ENCODE measurements around the gene ZNF256. TPM values are rescaled to one million over a fixed set of nuclear protein-coding genes. Genes with fewer than 3 reads are reported as not detected.

The ZNF256 gene
- 11.3 and 12.6 TPM in 2 replicates for total RNA-seq
- long read RNA-seq, transcript ZNF256-202 (2 exons, 1,958 nt) = minor isoform, 10 of 29 reads
- long read RNA-seq, transcript ZNF256-201 (3 exons, 2,172 nt) = major isoform, 18 of 29 reads
- long read RNA-seq, partial matches to known transcripts = 0 of 29 reads
- long read RNA-seq, other reads (novel, unspliced or antisense) = 1 of 29 reads

- Mint-ChIP-seq H3K27me3 (ENCODE audit: low read depth) (peaks cover 3% of the 10 kb centered on the region), H3K4me1 (peaks cover 21% of the 10 kb centered on the region), H3K4me3 (peak within 1 kb of the TSS; percentile 99), H3K9me3 (peaks cover 39% of the 10 kb centered on the region), H3K27ac (ENCODE audit: unreplicated experiment) (peak within 1 kb of the TSS; percentile 97), H3K36me3 (ENCODE audit: low read depth) (peaks cover 52% of the 10 kb centered on the region)
- peak; percentile 97 for DNase-seq (ENCODE audit: low read depth, low spot score)
- TF ChIP-seq CTCF (conservative IDR thresholded peaks at IDR 0.05) = peak; percentile 77
These were observed at the start of gene ZNF256 for GRCh38 chr19:57947419-57948134. TSS of gene ZNF256 (minus strand) at chr19:57947706. CDS start at chr19:57947474, 232 bp downstream.

GRCh38 chr19:57992841-57993240 lies 45.3 kb upstream of the ZNF256 start:
- peaks cover 29% of the 10 kb centered on the region for H3K9me3 Mint-ChIP-seq
- H3K27me3 Mint-ChIP-seq (ENCODE audit: low read depth) = peaks cover 4% of the 10 kb centered on the region
- no peak for DNase-seq (ENCODE audit: low read depth, low spot score)
- no peaks in the 10 kb centered on the region for H3K4me1 Mint-ChIP-seq
- no peak for TF ChIP-seq CTCF (conservative IDR thresholded peaks at IDR 0.05)
- H3K4me3 Mint-ChIP-seq = peak overlapping the region; percentile 27
- peaks cover 87% of the 10 kb centered on the region for H3K36me3 Mint-ChIP-seq (ENCODE audit: low read depth)
- H3K27ac Mint-ChIP-seq (ENCODE audit: unreplicated experiment) = no peak overlapping the region

- DNase-seq (ENCODE audit: low read depth, low spot score) = no peak
- no peak for TF ChIP-seq CTCF (conservative IDR thresholded peaks at IDR 0.05)
- Mint-ChIP-seq H3K9me3 (peaks cover 54% of the 10 kb centered on the region), H3K4me1 (no peaks in the 10 kb centered on the region), H3K27me3 (ENCODE audit: low read depth) (peaks cover 5% of the 10 kb centered on the region), H3K4me3 (peak overlapping the region; percentile 8), H3K36me3 (ENCODE audit: low read depth) (peaks cover 97% of the 10 kb centered on the region), H3K27ac (ENCODE audit: unreplicated experiment) (no peak overlapping the region)
These were observed 31.2 kb upstream of the ZNF256 start for GRCh38 chr19:57978586-57979289.

GRCh38 chr19:57974434-57974833 lies 26.9 kb upstream of the ZNF256 start, which contains the start of gene C19orf18:
TSS of gene C19orf18 (minus strand) at chr19:57974534. CDS start at chr19:57974432, 102 bp downstream.
- no peak for TF ChIP-seq CTCF (conservative IDR thresholded peaks at IDR 0.05)
- no peaks in the 10 kb centered on the region for H3K4me1 Mint-ChIP-seq
- peaks cover 83% of the 10 kb centered on the region for H3K36me3 Mint-ChIP-seq (ENCODE audit: low read depth)
- no peak within 1 kb of the TSS for H3K27ac Mint-ChIP-seq (ENCODE audit: unreplicated experiment)
- no peaks in the 10 kb centered on the region for H3K27me3 Mint-ChIP-seq (ENCODE audit: low read depth)
- H3K9me3 Mint-ChIP-seq = peaks cover 42% of the 10 kb centered on the region
- DNase-seq (ENCODE audit: low read depth, low spot score) = no peak
- H3K4me3 Mint-ChIP-seq = peak within 1 kb of the TSS; percentile 64

GRCh38 chr19:57964761-57965160 lies 17.3 kb upstream of the ZNF256 start:
- TF ChIP-seq CTCF (conservative IDR thresholded peaks at IDR 0.05) = no peak
- no peak overlapping the region for H3K4me3 Mint-ChIP-seq
- DNase-seq (ENCODE audit: low read depth, low spot score) = no peak
- H3K27ac Mint-ChIP-seq (ENCODE audit: unreplicated experiment) = no peak overlapping the region
- H3K27me3 Mint-ChIP-seq (ENCODE audit: low read depth) = no peaks in the 10 kb centered on the region
- H3K4me1 Mint-ChIP-seq = no peaks in the 10 kb centered on the region
- peaks cover 34% of the 10 kb centered on the region for H3K36me3 Mint-ChIP-seq (ENCODE audit: low read depth)
- peaks cover 18% of the 10 kb centered on the region for H3K9me3 Mint-ChIP-seq
